ENCODE measurements around the gene TRIM6.
A peak's percentile ranks its signal among the peaks of the same experiment; 100 is the strongest.
"Not testable (repeated sequence)": the region's sequence is repeated elsewhere in the genome, so short reads cannot be mapped to it uniquely, and the experiment has no call there.

Gene TRIM6

GRCh38 chr11:5605849-5606248 is 9.4 kb downstream of the TRIM6 start:
- no peak for DNase-seq

- DNase-seq = no peak
These were observed 12.4 kb downstream of the TRIM6 start for GRCh38 chr11:5608808-5609207.

- DNase-seq = no peak
These were observed 14.0 kb downstream of the TRIM6 start for GRCh38 chr11:5610446-5610845.

GRCh38 chr11:5611627-5612026 is 15.2 kb downstream of the TRIM6 start:
- no peak for DNase-seq

GRCh38 chr11:5618807-5619206 is 22.4 kb downstream of the TRIM6 start:
- DNase-seq = no peak

DNA sequence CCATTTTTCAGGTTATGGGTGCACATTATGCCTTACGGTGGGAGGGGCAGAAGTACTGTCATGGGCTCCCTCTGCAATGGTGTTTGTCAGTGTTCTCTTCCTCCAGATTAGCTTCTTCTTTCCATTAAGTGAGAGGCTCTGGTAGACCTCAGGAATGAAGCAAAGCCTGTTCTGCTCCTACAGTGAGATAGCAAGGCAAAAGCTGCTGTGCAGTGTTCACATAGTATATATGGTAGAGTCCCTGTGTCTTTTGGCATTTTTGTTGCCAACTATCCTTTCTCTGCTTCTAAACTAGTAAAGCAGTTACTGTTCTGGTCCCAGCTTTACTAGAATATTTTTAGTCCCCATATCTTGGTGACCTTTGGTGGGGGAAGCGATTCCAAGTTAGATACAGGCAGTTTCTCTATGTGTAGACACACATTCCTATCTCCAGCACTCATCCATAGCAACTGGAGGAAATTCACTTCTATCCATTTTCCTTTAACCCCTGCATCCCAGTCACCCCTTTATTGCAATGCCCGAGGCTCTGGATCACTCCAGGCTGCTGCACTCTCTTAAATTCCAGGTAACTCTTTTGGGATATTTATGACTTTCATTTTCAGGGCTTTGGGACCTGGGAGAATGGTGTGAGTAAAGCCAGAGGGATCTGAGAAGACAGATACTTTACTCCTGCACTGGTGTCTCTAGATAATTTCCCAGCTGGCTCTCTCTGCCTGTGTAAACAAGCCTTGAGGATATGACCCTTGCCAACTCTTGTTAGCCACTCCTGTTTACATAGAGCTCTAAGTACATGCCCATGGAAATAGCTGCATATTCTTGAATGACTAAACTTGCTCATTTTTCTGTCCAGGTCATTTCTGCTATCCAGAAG is 24.4 kb downstream of the TRIM6 start:
- DNase-seq = no peak

DNA sequence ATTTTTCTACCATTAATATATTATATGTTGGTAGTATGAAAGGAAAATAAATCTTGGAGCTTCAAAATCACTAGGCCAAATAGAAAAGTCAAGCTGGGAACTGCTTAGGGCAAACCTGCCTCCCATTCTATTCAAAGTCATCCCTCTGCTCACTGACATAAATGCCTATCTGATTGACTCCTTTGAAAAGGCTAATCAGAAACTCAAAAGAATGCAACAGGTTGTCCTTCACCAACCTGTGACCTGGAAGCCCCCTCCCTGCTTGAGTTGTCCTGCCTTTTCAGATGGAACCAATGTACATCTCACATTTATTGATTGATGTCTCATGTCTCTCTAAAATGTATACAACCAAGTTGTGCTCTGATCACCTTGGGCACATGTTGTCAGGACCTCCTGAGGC is 25.1 kb downstream of the TRIM6 start:
- DNase-seq = no peak

- no peak for DNase-seq
These were observed 26.4 kb downstream of the TRIM6 start for GRCh38 chr11:5622802-5623201.

- peak; percentile 39 to 76 (median 56) for DNase-seq
These were observed 28.2 kb downstream of the TRIM6 start, which contains the start of gene TRIM34 for GRCh38 chr11:5624489-5625279. TRIM34 (plus strand) TSS chr11:5625001; CDS start chr11:5632332, 7,331 bp downstream.

- no peak for DNase-seq
These were observed 28.8 kb downstream of the TRIM6 start for GRCh38 chr11:5625281-5625680.

DNA sequence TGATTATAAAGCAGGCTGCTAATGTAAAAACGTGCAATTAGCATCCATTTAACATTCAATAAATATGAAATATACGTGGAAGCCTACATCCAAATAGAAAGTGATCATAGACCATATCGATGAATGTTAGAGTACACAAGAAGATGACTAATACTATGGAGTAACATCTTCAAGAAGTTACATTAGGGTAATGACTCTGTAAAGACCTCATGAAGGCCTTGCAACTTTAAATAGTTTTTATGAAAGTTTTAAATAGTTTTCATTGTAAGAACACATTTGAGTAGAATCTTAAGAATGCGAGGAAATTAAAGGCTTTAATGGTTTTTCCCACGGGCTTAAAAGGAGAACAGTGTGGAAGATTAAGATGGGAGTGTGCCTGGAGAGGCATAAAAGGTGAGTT is 29.8 kb downstream of the TRIM6 start:
- no peak for DNase-seq

- no peak for DNase-seq
These were observed 35.0 kb downstream of the TRIM6 start for GRCh38 chr11:5631417-5631816.

- DNase-seq = no peak
These were observed 35.7 kb downstream of the TRIM6 start for GRCh38 chr11:5631969-5632635.

DNA sequence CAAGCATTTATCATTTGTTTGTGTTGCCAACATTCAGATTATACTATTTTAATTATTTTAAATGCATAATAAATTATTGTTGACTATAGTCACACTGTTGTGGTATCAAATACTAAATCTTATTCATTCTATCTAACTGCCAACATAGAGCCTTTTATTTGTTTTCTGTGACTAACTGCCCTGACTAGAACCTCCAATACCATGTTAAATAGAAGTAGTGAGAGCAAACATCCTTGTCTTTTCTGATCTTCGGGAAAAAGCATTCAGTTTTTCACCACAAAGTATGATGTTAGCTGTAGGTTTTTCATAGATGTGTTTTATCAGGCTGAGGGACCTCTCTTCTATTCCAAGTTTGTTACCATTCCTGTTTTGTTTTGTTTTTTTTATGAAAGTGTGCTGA is 43.5 kb downstream of the TRIM6 start:
- no peak for DNase-seq

GRCh38 chr11:5643585-5643984 is 47.1 kb downstream of the TRIM6 start:
- no peak for DNase-seq

DNA sequence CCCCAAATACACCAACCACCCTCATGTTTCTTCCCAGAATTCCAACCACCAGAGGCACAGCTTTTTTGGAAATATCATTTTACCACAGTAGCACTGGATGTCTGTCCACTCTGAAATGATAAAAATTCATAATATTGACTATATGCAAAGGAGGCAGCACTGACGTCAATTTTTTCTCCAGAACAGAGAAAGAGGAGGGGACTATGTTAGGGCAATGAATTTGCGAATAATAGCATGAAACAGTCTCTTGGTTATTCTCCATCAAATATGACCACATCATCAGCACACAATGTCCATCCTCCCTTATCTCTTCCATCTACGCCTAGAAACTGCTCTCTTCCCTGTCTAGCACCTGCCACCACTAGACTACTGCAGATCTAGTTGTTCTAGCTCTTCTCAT is 49.7 kb downstream of the TRIM6 start:
- DNase-seq = no peak

- DNase-seq = no peak
These were observed 59.0 kb downstream of the TRIM6 start for GRCh38 chr11:5655474-5655873.

- DNase-seq = not testable (repeated sequence)
These were observed 60.5 kb downstream of the TRIM6 start for GRCh38 chr11:5656956-5657355.

GRCh38 chr11:5658318-5658717 is 61.9 kb downstream of the TRIM6 start:
- no peak for DNase-seq

Measured in stimulated activated naive CD4-positive, alpha-beta T cell (primary cell).